NOMO-1 treated with DMSO at 0.1 percent for 48 hours (cell line): Measurements from ENCODE around the gene IGLL5.

ENCODE experiments used
- DNase-seq: peaks from one replicate; lab custom pipeline; 2025; ENCODE audit not compliant: unreplicated experiment; lab: John Stamatoyannopoulos, UW

Gene IGLL5

DNA sequence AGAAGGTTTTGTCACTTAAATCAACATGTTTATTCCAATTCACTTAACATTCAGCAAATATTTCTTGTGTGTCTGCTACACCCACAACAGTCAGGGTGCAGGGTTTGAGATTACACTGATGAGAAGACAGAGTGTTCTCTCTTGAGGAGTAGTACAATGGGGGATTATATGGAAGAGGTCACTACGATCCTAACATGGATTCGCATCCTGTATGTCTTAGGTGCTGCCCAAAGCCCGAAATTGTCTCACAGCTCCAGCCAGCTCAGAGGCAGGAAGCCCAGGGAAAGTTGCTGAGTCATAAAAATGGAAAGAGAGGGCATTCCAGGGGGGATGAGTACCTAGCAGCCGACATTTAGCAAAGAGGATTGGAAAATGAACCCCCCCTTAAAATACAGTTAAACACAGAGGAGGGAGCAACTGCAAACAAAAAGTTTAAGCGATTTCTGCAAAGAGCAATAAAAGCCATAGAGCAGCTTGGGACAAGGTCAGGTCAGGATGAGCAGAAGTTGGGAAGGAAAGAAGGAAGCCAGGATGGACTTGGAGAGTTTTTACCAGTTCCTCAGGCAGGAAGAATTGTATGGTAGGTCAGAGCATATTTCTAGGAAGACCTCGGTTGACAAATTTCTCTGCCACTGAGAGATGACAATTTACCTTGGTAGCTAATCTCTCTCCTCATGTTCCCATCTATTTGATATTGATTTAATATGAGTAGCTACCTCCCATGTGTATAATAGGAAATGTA lies 49.5 kb downstream of the IGLL5 start:
- DNase-seq: no peak

- DNase-seq: no peak
Observed at GRCh38 chr22:22937894-22938480, 50.4 kb downstream of the IGLL5 start.

DNA sequence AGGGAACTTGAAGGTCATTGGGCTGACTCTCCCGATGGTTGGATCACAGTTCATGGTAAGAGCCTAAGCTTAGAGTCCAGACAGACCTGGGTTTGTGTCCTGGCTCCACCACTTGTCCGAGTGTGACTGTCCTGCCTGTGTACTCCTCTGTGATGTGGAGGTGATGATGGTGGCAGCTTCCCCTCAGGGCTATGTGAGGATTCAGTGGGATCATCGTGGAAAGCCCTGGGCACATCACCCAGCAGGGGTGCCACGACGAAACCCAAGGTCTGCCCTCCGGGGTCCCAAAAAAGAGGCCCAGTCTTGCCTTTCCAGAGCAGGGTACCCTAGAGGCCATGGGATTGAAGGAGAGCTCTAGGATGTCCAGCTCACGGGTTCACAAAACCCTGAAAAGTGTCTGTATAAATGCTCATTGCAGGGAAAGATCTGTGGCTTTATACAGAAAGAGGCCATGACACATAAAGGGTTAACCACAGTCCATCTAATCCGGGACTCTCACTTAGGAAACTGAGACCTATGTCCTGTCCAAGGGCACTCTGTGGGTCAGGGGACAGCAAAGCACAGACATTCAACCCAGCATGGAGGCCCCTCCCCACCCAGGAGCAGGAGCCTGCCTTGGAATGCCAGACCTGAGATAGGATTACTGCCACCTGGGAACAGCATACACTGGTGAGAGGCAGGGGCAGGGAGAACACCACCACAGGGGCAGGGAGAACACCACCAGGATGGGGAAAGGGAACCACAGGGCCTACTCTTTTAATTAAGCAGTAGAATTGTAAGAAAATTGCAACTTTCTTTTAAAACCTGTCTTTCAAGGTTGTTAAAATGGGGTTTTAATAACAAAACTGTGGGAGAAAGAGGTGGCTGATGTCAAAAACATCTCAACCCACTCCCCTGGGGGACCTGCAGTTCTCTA lies 51.3 kb downstream of the IGLL5 start:
- no peak for DNase-seq

- DNase-seq: no peak
Observed at GRCh38 chr22:22939588-22940368, 52.2 kb downstream of the IGLL5 start.

DNA sequence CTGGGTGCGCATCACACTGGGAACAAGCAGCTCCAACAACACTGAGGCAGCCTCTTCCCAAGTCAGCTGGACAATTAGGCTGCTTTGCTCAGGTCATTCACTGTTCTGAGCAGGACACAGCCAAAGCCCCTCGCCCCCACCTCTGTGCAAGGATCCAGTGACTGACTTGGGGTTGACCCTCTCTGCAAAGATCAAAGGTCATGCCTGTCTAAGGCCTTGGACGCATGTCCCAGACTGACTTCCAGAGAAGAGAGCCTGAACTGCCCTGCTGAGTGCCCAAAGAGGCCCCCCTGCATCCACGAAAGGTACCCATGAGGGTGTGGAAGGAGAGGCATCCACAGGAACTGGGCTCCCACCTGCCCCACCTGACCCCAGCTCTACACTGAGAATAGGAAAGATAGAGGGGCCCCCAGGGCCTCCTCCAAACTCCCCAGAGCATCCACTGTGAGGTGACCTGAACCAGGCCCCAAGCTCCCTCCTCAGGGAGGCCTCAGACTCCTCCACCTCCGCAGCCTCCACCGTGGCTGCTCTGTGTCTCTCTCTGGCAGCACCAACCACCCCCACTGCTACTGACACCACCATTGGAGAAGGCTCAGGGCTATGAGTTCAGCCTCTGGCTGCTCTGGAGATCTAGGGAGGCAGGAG lies 53.5 kb downstream of the IGLL5 start:
- DNase-seq: no peak

DNA sequence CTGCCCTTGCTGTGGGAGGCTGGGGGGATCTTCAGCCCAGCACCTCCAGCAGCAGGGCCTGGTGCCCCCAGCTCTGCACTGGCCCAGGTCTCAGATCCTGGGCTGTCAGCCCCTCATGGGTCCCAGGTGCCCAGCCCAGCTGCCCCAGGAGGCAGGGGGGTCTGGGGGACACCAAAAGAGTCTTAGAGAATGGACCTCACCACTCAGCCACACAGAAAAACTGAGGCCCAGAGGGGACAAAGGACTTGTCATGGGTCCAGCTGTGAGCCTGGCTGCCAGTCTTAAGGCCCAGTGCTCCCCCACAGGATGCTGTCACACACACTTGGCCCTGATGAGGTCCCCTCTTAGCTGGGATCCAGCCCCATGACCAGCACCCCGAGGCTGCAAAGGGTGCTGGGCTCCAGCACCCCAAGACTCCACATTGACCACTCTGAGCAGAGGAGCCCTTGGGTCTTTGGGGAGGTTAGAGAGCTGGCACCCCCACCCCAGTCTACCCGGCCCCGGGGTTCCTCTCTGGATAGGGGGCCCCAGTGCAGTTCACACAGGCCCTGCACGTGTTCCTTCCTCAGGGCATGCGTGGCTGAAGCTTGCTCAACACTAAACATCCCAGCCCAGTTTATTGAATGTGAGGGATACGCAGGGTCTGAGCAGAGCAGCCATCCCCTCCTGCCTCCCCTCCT lies 54.4 kb downstream of the IGLL5 start:
- DNase-seq: no peak

GRCh38 chr22:22942511-22943329 lies 55.1 kb downstream of the IGLL5 start:
- peak; percentile 69 for DNase-seq

DNA sequence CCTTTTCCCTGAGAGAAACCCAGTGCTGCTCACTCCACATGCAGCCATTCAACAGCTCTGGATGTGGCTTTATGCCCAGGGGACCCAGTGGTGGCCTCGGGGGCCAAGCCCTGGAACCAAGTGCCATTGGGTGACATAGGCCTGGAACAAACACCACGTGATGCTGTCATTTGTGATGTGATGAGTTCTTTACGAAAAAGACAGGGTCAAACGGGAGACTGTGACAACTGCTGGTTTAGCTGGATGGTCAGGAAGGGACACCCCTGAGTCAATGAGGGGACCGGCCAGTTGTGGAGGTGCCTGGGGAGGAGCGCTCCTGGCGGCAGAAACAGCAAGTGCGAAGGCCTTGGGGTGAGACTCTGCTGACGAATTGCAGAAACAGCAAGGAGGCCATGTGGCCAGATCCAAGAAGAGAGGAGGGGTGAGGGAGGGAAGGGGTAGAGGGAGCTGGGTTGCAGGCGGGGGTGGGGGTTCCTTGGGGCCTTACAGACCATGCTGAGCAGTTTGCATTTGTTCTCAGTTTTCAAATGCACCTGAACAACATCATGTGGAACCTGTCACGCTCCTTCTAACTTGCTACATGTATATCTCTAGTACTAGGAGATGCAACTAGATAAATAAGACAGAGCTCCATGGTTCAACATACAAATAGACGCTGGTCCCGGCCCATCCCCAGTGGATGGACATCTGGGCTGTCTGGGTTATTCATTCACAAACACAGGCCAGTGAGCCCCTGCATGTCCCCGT lies 56.1 kb downstream of the IGLL5 start:
- no peak for DNase-seq

DNA sequence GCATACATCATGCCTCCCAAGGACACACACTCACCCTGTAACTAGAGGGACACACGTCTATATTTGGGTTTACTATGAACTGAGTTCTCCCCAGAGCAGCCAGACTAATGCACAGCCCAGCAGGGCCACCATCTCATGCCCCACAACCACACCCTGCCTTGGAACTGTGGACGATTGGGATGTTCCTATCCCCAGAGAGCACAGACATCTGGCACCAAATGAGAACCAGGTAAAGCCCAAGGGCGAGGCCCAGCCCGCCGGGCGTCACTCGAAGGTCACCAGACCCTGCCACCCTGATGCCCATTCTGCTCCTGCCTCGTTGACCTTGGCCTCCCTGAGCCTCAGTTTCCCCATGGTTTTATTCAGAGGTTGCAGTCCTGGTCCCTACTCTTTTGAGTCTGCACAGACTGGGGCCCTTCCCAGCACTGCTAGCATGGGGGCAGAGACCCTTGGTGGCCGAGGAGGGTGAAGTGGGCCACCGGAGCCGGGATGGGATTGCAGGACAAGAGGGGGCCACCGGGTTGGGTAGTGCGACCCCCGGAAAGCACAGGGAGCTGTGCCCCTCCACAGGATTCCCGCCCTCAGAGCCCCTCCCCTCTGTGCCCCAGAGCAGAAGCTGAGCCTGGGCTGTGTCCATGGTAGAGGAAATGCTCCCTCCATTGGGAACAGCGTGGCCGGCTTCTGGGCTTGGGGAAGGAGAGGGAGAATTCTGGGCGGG lies 56.8 kb downstream of the IGLL5 start:
- no peak for DNase-seq

DNA sequence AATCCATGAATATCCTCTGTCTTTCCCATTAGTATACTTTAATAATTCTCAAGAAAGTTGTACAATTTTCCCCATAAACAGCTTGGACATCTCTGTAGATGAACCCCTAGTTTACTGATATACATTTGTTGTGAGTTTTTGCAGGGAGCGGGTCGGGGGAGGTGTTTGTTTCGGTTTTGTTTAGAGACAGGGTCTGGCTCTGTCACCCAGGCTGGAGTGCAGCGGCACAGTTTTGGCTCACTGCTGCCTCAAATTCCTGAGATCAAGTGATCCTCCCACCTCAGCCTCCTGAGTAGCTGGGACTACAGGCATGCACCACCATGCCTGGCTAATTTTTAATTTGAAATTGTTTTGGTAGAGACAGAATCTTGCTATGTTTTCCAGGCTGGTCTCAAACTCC lies 57.6 kb downstream of the IGLL5 start:
- no peak for DNase-seq
